ENCODE data around the gene PRKCA.

The PRKCA gene

DNA sequence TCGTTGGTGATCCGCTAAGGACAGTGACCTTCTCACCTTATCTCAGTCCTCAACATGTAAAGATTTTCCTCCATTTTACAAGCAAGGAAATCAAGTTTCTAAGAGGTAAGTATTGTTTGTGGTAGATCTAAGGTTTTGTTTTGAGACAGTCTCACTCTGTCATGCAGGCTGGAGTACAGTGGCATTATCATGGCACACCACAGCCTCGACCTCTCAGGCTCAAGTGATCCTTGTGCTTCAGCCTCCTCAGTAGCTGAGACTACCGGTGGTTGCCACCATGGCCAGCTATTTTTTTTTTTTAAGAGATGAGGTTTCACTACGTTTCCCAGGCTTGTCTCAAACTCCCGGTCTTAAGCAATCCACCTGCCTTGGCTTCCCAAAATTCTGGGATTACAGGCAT lies 34.9 kb downstream of the PRKCA start:
- TF ChIP-seq, protein P1, sequence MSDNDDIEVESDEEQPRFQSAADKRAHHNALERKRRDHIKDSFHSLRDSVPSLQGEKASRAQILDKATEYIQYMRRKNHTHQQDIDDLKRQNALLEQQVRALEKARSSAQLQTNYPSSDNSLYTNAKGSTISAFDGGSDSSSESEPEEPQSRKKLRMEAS (IDR thresholded peaks at IDR 0.05) = no peak
- TF ChIP-seq EP300 (IDR thresholded peaks at IDR 0.05; ENCODE audit: borderline replicate concordance) (no peak), EGR1 (IDR thresholded peaks at IDR 0.05) (no peak), FOXM1 (IDR thresholded peaks at IDR 0.05; ENCODE audit: borderline replicate concordance, low read depth) (no peak), RAD21 (IDR thresholded peaks at IDR 0.05; ENCODE audit: low read depth) (no peak)
- TF ChIP-seq, protein P2, sequence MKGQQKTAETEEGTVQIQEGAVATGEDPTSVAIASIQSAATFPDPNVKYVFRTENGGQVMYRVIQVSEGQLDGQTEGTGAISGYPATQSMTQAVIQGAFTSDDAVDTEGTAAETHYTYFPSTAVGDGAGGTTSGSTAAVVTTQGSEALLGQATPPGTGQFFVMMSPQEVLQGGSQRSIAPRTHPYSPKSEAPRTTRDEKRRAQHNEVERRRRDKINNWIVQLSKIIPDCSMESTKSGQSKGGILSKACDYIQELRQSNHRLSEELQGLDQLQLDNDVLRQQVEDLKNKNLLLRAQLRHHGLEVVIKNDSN (IDR thresholded peaks at IDR 0.05) = no peak

DNA sequence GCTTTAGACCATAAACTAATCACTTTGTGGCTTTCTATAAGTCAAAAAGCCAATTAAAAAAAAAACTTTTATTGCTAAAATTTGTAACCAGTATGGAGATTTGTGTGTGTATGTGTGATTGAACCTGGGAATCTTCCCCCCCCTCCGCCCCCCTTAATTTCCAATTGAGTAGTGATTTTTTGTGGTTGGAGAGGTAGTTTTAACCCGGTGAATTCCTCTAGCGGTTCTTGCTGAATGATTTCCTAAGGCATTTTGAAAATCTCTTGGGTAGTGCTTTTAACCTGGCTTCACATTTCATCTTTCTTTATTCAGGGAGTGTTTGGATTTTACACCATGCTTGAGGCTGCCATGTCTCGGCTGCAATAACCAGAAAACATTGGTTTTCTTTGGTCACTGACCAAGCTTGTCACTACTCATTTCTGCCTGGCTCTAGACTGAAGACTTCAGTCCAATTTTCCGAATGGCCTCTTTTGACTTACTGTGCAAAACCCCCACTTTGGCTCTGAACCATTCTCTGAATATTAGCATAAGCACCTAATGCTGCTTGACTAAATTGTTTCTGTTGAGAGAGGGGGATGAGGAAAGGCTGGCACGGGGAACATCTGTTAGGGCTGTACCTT lies 35.6 kb downstream of the PRKCA start:
- TF ChIP-seq YY1 (IDR thresholded peaks at IDR 0.05; ENCODE audit: low read depth) (no peak), TCF12 (IDR thresholded peaks at IDR 0.05; ENCODE audit: low read depth) (no peak), EGR1 (IDR thresholded peaks at IDR 0.05) (no peak), EP300 (IDR thresholded peaks at IDR 0.05; ENCODE audit: borderline replicate concordance) (no peak), TAF1 (IDR thresholded peaks at IDR 0.05; ENCODE audit: low read depth) (no peak), RAD21 (IDR thresholded peaks at IDR 0.05; ENCODE audit: low read depth) (no peak), CREB1 (IDR thresholded peaks at IDR 0.05; ENCODE audit: low read depth) (no peak), TEAD4 (IDR thresholded peaks at IDR 0.05) (no peak), CEBPB (IDR thresholded peaks at IDR 0.05) (no peak), ZBTB7A (IDR thresholded peaks at IDR 0.05; ENCODE audit: low read depth) (no peak), FOXM1 (IDR thresholded peaks at IDR 0.05; ENCODE audit: borderline replicate concordance, low read depth) (no peak), NFIC (IDR thresholded peaks at IDR 0.05) (no peak)
- TF ChIP-seq, protein P1 (IDR thresholded peaks at IDR 0.05) = no peak
- TF ChIP-seq, protein P3, sequence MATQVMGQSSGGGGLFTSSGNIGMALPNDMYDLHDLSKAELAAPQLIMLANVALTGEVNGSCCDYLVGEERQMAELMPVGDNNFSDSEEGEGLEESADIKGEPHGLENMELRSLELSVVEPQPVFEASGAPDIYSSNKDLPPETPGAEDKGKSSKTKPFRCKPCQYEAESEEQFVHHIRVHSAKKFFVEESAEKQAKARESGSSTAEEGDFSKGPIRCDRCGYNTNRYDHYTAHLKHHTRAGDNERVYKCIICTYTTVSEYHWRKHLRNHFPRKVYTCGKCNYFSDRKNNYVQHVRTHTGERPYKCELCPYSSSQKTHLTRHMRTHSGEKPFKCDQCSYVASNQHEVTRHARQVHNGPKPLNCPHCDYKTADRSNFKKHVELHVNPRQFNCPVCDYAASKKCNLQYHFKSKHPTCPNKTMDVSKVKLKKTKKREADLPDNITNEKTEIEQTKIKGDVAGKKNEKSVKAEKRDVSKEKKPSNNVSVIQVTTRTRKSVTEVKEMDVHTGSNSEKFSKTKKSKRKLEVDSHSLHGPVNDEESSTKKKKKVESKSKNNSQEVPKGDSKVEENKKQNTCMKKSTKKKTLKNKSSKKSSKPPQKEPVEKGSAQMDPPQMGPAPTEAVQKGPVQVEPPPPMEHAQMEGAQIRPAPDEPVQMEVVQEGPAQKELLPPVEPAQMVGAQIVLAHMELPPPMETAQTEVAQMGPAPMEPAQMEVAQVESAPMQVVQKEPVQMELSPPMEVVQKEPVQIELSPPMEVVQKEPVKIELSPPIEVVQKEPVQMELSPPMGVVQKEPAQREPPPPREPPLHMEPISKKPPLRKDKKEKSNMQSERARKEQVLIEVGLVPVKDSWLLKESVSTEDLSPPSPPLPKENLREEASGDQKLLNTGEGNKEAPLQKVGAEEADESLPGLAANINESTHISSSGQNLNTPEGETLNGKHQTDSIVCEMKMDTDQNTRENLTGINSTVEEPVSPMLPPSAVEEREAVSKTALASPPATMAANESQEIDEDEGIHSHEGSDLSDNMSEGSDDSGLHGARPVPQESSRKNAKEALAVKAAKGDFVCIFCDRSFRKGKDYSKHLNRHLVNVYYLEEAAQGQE (IDR thresholded peaks at IDR 0.05; ENCODE audit: low read depth) = no peak
- TF ChIP-seq, protein P2 (IDR thresholded peaks at IDR 0.05) = no peak

DNA sequence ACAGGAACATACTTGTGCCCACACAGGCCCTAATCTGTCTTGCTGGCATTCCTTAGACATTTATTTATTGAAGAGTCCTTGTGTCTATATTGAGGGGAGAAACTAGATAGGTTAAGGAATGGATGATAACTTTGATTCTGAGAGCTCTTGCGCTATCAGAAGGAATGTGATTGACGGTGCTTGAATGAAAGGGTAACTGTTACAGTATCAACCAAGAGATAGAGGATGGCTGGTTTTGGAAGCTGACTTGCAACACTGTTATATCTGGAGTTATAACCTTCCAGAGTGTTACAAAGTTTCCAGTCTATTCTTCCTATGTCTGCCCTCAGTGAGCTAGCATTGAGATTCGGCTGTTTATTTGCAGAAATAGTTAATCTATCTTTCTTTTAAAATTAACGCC lies 36.5 kb downstream of the PRKCA start:
- TF ChIP-seq CREB1 (IDR thresholded peaks at IDR 0.05; ENCODE audit: low read depth) (no peak), EGR1 (IDR thresholded peaks at IDR 0.05) (no peak), EP300 (IDR thresholded peaks at IDR 0.05; ENCODE audit: borderline replicate concordance) (no peak), NFIC (IDR thresholded peaks at IDR 0.05) (no peak), TCF12 (IDR thresholded peaks at IDR 0.05; ENCODE audit: low read depth) (no peak), TAF1 (IDR thresholded peaks at IDR 0.05; ENCODE audit: low read depth) (no peak), ZBTB7A (IDR thresholded peaks at IDR 0.05; ENCODE audit: low read depth) (no peak)
- TF ChIP-seq, protein P1 (IDR thresholded peaks at IDR 0.05) = no peak

DNA sequence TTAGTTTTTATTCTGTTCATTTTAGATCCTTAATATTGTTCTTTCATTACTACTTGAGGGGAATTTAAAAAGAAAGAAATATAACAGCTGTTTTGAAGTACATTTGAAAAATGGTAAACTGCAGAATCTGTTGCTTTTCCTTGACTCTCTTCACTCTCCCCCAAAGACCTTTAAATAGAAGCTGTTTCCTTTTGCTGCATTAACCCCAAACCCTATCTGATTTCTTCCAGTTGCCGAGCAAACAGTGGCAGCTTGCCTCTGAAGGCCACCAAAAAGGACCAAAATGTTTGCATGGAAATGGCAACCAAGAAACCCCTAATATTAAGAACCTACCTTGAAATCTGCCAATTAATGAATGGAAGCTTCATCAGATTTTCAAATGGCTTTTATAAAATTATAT lies 37.1 kb downstream of the PRKCA start:
- TF ChIP-seq, protein P3 (IDR thresholded peaks at IDR 0.05; ENCODE audit: low read depth) = no peak
- no peak for TF ChIP-seq RAD21 (IDR thresholded peaks at IDR 0.05; ENCODE audit: low read depth)
- no peak for TF ChIP-seq TAF1 (IDR thresholded peaks at IDR 0.05; ENCODE audit: low read depth)
- TF ChIP-seq FOXM1 (IDR thresholded peaks at IDR 0.05; ENCODE audit: borderline replicate concordance, low read depth) = no peak
- no peak for TF ChIP-seq EP300 (IDR thresholded peaks at IDR 0.05; ENCODE audit: borderline replicate concordance)
- TF ChIP-seq CREB1 (IDR thresholded peaks at IDR 0.05; ENCODE audit: low read depth) = no peak
- no peak for TF ChIP-seq ZBTB7A (IDR thresholded peaks at IDR 0.05; ENCODE audit: low read depth)
- TF ChIP-seq YY1 (IDR thresholded peaks at IDR 0.05; ENCODE audit: low read depth) = no peak
- no peak for TF ChIP-seq CEBPB (IDR thresholded peaks at IDR 0.05)
- no peak for TF ChIP-seq TEAD4 (IDR thresholded peaks at IDR 0.05)
- TF ChIP-seq, protein P2 (IDR thresholded peaks at IDR 0.05) = no peak
- no peak for TF ChIP-seq NFIC (IDR thresholded peaks at IDR 0.05)
- TF ChIP-seq EGR1 (IDR thresholded peaks at IDR 0.05) = no peak
- no peak for TF ChIP-seq TCF12 (IDR thresholded peaks at IDR 0.05; ENCODE audit: low read depth)
- TF ChIP-seq, protein P1 (IDR thresholded peaks at IDR 0.05) = no peak

DNA sequence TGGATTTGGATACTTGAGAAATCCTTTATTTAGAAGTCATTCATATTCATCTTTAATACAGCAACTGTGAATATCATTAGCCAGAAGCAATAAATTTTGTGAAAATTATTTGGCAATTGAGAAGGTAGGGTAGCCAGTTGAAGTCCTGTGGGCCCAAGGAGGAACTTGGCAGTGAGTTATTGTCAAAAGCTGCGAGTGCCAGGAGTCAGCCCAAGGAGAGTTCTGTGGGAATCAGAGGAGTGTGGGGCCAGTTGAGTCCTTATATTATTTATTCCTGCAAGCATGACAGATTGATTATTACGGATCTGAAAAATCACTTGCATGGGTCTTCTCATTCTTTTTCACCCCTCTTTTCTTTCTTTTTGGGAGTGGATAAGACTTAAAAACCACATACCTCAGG lies 38.3 kb downstream of the PRKCA start:
- no peak for TF ChIP-seq TAF1 (IDR thresholded peaks at IDR 0.05; ENCODE audit: low read depth)
- TF ChIP-seq NFIC (IDR thresholded peaks at IDR 0.05) = no peak
- no peak for TF ChIP-seq EGR1 (IDR thresholded peaks at IDR 0.05)
- no peak for TF ChIP-seq RAD21 (IDR thresholded peaks at IDR 0.05; ENCODE audit: low read depth)
- TF ChIP-seq CREB1 (IDR thresholded peaks at IDR 0.05; ENCODE audit: low read depth) = no peak
- TF ChIP-seq YY1 (IDR thresholded peaks at IDR 0.05; ENCODE audit: low read depth) = no peak
- no peak for TF ChIP-seq EP300 (IDR thresholded peaks at IDR 0.05; ENCODE audit: borderline replicate concordance)
- TF ChIP-seq ZBTB7A (IDR thresholded peaks at IDR 0.05; ENCODE audit: low read depth) = no peak
- TF ChIP-seq, protein P3 (IDR thresholded peaks at IDR 0.05; ENCODE audit: low read depth) = no peak
- no peak for TF ChIP-seq FOXM1 (IDR thresholded peaks at IDR 0.05; ENCODE audit: borderline replicate concordance, low read depth)
- TF ChIP-seq, protein P1 (IDR thresholded peaks at IDR 0.05) = no peak
- TF ChIP-seq TCF12 (IDR thresholded peaks at IDR 0.05; ENCODE audit: low read depth) = no peak
- no peak for TF ChIP-seq CEBPB (IDR thresholded peaks at IDR 0.05)
- TF ChIP-seq, protein P2 (IDR thresholded peaks at IDR 0.05) = no peak
